Neutrophil (primary cell): ENCODE measurements around the gene SLC9A9.

Source experiments
- H3K27ac ChIP-seq: fragments of 200-600 bp; sonication (generic); 2 replicates; pipeline ENCODE4 v1.5.1; 2016; ENCODE audit warnings: mild to moderate bottlenecking, moderate library complexity
- H3K27me3 ChIP-seq: fragments of 200-600 bp; sonication (generic); 2 replicates; pipeline ENCODE4 v1.6.0; 2016; ENCODE audit warnings: mild to moderate bottlenecking
- H3K36me3 ChIP-seq: fragments of 200-600 bp; sonication (generic); 2 replicates; pipeline ENCODE4 v1.5.1; 2017
- H3K4me1 ChIP-seq, 2 experiments: fragments of 200-600 bp in 1 of 2; sonication (generic) in 1 of 2; 1 replicate in 1 of 2; 2 replicates in 1 of 2; pipeline versions ENCODE4 v1.5.1 to v1.6.1; 2013 to 2016; ENCODE audit warnings: low read depth in 1 of 2, low read length in 1 of 2, mild to moderate bottlenecking in 1 of 2, moderate library complexity in 1 of 2; ENCODE audit not compliant: control insufficient read depth in 1 of 2, insufficient read depth in 1 of 2
- H3K4me3 ChIP-seq, 2 experiments: fragments of 200-600 bp in 1 of 2; sonication (generic) in 1 of 2; 1 replicate in 1 of 2; 2 replicates in 1 of 2; pipeline ENCODE4 v1.5.1; 2013 to 2016; ENCODE audit warnings: low read depth in 1 of 2, low read length in 1 of 2, mild to moderate bottlenecking in 1 of 2, moderate library complexity in 1 of 2
- H3K9me3 ChIP-seq: fragments of 200-600 bp; sonication (generic); 2 replicates; pipeline ENCODE4 v1.5.1; 2016
- CTCF ChIP-seq: fragments of 200-600 bp; sonication (generic); IDR thresholded peaks from 2 replicates; pipeline ENCODE4 v1.5.1; 2016; ENCODE audit warnings: antibody characterized with exemption

The SLC9A9 gene

GRCh38 chr3:143332026-143332425, 516.2 kb downstream of the SLC9A9 start:
- no peaks in the 10 kb centered on the region for H3K9me3 ChIP-seq
- H3K4me1 ChIP-seq: no peaks in the 10 kb centered on the region
- no peak overlapping the region for H3K4me3 ChIP-seq
- H3K27me3 ChIP-seq: peaks cover 45% of the 10 kb centered on the region
- no peak overlapping the region for H3K27ac ChIP-seq
- TF ChIP-seq CTCF: no peak
- H3K36me3 ChIP-seq: no peaks in the 10 kb centered on the region

GRCh38 chr3:143331350-143331749, 516.9 kb downstream of the SLC9A9 start:
- peaks cover 49% of the 10 kb centered on the region for H3K27me3 ChIP-seq
- H3K9me3 ChIP-seq: no peaks in the 10 kb centered on the region
- TF ChIP-seq CTCF: no peak
- no peaks in the 10 kb centered on the region for H3K36me3 ChIP-seq
- no peak overlapping the region for H3K27ac ChIP-seq
- no peaks in the 10 kb centered on the region for H3K4me1 ChIP-seq
- H3K4me3 ChIP-seq: no peak overlapping the region

- TF ChIP-seq CTCF: no peak
Observed at GRCh38 chr3:143330296-143330868, 517.9 kb downstream of the SLC9A9 start.

GRCh38 chr3:143329567-143330211, 518.6 kb downstream of the SLC9A9 start:
- Histone ChIP-seq H3K27me3 (peaks cover 49% of the 10 kb centered on the region), H3K4me1 (no peaks in the 10 kb centered on the region), H3K27ac (no peak overlapping the region), H3K9me3 (no peaks in the 10 kb centered on the region), H3K36me3 (no peaks in the 10 kb centered on the region), H3K4me3 (no peak overlapping the region)
- TF ChIP-seq CTCF: no peak

More at GRCh38 chr3:143330296-143330868, 517.9 kb downstream of the SLC9A9 start:
- Histone ChIP-seq H3K27ac (no peak overlapping the region), H3K27me3 (peaks cover 49% of the 10 kb centered on the region), H3K9me3 (no peaks in the 10 kb centered on the region), H3K4me1 (no peaks in the 10 kb centered on the region), H3K36me3 (no peaks in the 10 kb centered on the region), H3K4me3 (no peak overlapping the region)

GRCh38 chr3:143328451-143328850, 519.8 kb downstream of the SLC9A9 start:
- H3K4me3 ChIP-seq: no peak overlapping the region
- TF ChIP-seq CTCF: no peak
- H3K27me3 ChIP-seq: peaks cover 49% of the 10 kb centered on the region
- H3K9me3 ChIP-seq: no peaks in the 10 kb centered on the region
- no peaks in the 10 kb centered on the region for H3K36me3 ChIP-seq
- no peaks in the 10 kb centered on the region for H3K4me1 ChIP-seq
- no peak overlapping the region for H3K27ac ChIP-seq
